Common myeloid progenitor, CD34-positive (primary cell): Measurements from ENCODE around the gene RSAD2.

Experiments
- CTCF ChIA-PET: fragments of 350-600 bp; sonication (Branson Sonifier 250); formaldehyde crosslinking; loops from one replicate; lab custom pipeline; 2021; ENCODE audit warnings: antibody characterized with exemption; lab: Charles Lee
- POLR2A ChIA-PET: fragments of 350-600 bp; sonication (Branson Sonifier 250); formaldehyde crosslinking; loops from one replicate; lab custom pipeline; 2021; ENCODE audit warnings: antibody characterized with exemption; lab: Charles Lee
- DNase-seq, 3 donors: peaks; one replicate each; pipeline versions ENCODE4 v3.0.0 to v3.0.0-alpha.2; 2013
- H3K27ac ChIP-seq, 2 experiments: 1 replicate in 1 of 2; 2 replicates in 1 of 2; pipeline ENCODE4 v1.7.0; 2013; ENCODE audit warnings: inconsistent platforms in 2 of 2, low read length in 2 of 2, mild to moderate bottlenecking in 2 of 2, low read depth in 1 of 2, moderate library complexity in 1 of 2; ENCODE audit not compliant: severe bottlenecking in 2 of 2, insufficient read depth in 1 of 2, poor library complexity in 1 of 2
- H3K27me3 ChIP-seq, 5 experiments: replicated peaks in 2 of 5; 1 replicate in 3 of 5; 2 replicates in 2 of 5; pipeline versions ENCODE4 v1.6.1 to v1.7.0; 2013; ENCODE audit warnings: low read length in 4 of 5, mild to moderate bottlenecking in 2 of 5, moderate library complexity in 2 of 5, inconsistent platforms in 1 of 5; ENCODE audit not compliant: insufficient read depth in 5 of 5, control insufficient read depth in 4 of 5
- H3K36me3 ChIP-seq, 4 experiments: 1 replicate in 2 of 4; 2 replicates in 2 of 4; pipeline versions ENCODE4 v1.6.1 to v1.7.0; 2013; ENCODE audit warnings: low read length in 3 of 4, control low read depth in 1 of 4, mild to moderate bottlenecking in 1 of 4; ENCODE audit not compliant: control insufficient read depth in 4 of 4, insufficient read depth in 4 of 4
- H3K4me1 ChIP-seq, 4 experiments: 1 replicate in 3 of 4; 2 replicates in 1 of 4; pipeline versions ENCODE4 v1.6.1 to v1.7.1; 2013; ENCODE audit warnings: low read length in 3 of 4, mild to moderate bottlenecking in 3 of 4, control low read depth in 1 of 4, inconsistent platforms in 1 of 4, moderate library complexity in 1 of 4; ENCODE audit not compliant: control insufficient read depth in 4 of 4, insufficient read depth in 4 of 4; ENCODE audit errors: control extremely low read depth in 1 of 4
- H3K4me3 ChIP-seq, 7 experiments: 1 replicate in 4 of 7; 2 replicates in 3 of 7; pipeline versions ENCODE4 v1.5.1 to v1.7.0; 2013; ENCODE audit warnings: mild to moderate bottlenecking in 7 of 7, low read length in 6 of 7, moderate library complexity in 6 of 7, inconsistent platforms in 2 of 7, low read depth in 2 of 7, control low read depth in 1 of 7; ENCODE audit not compliant: insufficient read depth in 4 of 7, control insufficient read depth in 1 of 7; ENCODE audit errors: extremely low read depth in 1 of 7
- H3K9me3 ChIP-seq, 5 experiments: 1 replicate in 4 of 5; 2 replicates in 1 of 5; pipeline versions ENCODE4 v1.6.1 to v1.7.1; 2013; ENCODE audit warnings: low read length in 4 of 5, mild to moderate bottlenecking in 2 of 5, inconsistent platforms in 1 of 5, low read depth in 1 of 5, moderate library complexity in 1 of 5; ENCODE audit not compliant: control insufficient read depth in 4 of 5, insufficient read depth in 2 of 5; ENCODE audit errors: control extremely low read depth in 1 of 5
- WGBS: methylation state at CpG from one replicate; pipeline ENCODE4 v1.1.5; 2013; ENCODE audit not compliant: insufficient coverage; 5-methylcytosine and 5-hydroxymethylcytosine counted together

Gene RSAD2

DNA sequence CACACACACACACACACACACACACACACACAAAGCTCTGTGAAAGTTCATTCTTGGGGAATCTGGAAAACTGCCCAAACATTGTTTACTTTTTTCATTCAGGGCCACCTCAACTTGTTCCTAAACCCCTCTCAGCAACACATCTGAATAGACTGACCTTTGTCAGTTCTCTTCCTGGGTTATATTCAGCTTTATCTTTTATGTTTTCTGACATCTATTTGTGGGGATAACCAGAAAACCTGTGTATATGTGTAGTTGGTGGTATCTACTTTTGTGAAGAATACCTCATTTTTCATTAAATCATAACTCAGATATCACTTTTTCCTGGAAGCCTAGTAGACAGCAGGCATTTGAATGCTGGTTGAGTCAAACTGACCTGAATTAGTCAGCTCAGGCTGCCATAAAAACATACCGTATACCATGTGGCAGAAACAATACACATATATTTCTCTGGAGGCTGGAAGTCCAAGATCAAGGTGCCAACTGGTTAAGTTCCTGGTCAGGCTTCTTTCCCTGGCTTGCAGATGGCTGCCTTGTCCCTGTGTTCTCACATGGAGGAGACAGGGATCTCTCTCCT lies 28.7 kb downstream of the RSAD2 start:
- no CpG with 5 or more reads among the region's 1 CpG for WGBS
- POLR2A ChIA-PET, result no interaction called here

DNA sequence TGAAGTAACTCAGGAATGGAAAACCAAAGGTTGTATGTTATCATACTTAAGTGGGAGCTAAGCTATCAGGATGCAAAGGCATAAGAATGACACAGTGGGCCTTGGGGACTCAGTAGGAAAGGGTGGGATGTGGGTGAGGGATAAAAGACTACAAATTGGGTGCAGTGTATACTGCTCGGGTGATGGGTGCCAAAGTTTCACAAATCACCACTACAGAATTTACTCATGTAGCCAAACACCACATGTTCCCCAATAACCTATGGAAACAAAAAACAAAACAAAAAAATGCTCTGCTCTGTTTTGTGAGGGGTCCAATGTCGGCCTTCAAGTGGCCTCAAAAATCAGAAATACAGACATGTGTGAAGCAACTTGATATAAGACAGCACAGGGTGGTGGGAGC lies 30.7 kb downstream of the RSAD2 start:
- ChIA-PET POLR2A (no interaction called here), CTCF (interaction anchor here (0.6 to 4.5 kb wide), 6 partner anchors 9 to 136 kb away, joined by 3 to 29 read pairs (median 3); partner anchors contain the start of genes CMPK2 and RNF144A)
- H3K4me3 ChIP-seq, result no peak overlapping the region
- no peaks in the 10 kb centered on the region for H3K27me3 ChIP-seq
- H3K27ac ChIP-seq, result no peak overlapping the region
- H3K9me3 ChIP-seq, result peaks cover 0 to 3% (median 0%) of the 10 kb centered on the region in 5 experiments
- peaks cover 19 to 37% (median 27%) of the 10 kb centered on the region in 4 experiments for H3K4me1 ChIP-seq
- H3K36me3 ChIP-seq, result no peaks in the 10 kb centered on the region
- WGBS, result 100% methylated on average over 1 of the region's 2 CpGs
- DNase-seq, result no peak

More for the DNA sequence above, 28.7 kb downstream of the RSAD2 start:
- peaks cover 0 to 6% (median 0%) of the 10 kb centered on the region in 5 experiments for H3K9me3 ChIP-seq
- CTCF ChIA-PET, result interaction anchor here (0.6 to 4.5 kb wide), 7 partner anchors 9 to 138 kb away, joined by 3 to 29 read pairs (median 4); no protein-coding TSS in a partner anchor
- no peak overlapping the region for H3K27ac ChIP-seq
- H3K27me3 ChIP-seq, result no peaks in the 10 kb centered on the region
- no peaks in the 10 kb centered on the region for H3K36me3 ChIP-seq
- no peak for DNase-seq
- H3K4me3 ChIP-seq, result no peak overlapping the region
- peaks cover 19 to 28% (median 23%) of the 10 kb centered on the region in 4 experiments for H3K4me1 ChIP-seq

DNA sequence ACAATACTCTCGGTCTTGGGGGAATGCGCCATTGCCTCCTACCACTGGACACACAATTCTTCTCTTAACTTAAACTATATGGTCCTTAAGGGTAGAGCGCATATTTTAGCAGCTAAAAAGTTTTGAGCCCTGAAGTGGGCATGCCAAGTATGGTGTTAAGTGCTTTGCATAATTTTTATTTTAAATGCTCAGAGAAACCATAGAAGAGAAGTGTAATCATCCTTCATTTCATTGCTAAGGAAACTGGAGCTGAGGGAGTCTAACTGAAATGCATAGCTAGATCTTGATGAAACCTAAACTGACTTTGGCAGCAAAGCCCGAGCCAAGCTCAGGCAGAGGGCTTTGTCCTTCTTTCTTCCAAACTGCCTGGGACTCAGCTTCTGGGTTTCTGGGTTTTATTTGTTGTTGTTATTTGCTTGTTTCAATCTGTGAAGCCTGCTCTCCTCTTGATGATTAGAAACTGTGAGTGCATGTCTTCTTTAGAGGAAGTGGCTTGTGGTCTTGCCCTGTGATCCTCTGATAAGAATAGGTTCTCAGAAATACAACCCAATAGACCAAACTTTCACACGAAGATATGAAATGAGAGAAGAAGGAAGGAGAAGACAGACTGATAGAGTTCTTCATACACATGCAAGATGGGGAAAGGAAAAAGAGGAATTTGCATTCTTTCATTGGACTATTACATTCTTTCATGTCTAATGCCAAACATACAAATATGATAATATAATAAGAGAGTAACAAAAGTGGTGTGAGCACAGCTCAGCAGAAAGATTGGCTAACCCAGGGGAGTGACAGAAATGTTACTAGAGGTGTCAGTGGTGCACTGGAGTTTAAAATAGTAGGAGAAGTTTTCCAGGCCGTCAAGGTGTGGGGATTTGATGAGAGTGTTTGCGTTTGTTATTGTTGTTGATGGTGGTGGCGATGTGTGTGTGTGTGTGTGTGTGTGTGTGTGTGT lies 32.1 kb downstream of the RSAD2 start:
- 14% methylated on average over 4 of the region's 8 CpGs for WGBS
- ChIA-PET POLR2A (interaction anchor here (0.9 to 1.1 kb wide), 3 partner anchors 23 to 30 kb away, joined by 3 to 4 read pairs (median 4); no protein-coding TSS in a partner anchor), CTCF (interaction anchor here (0.7 to 4.5 kb wide), 10 partner anchors 10 to 134 kb away, joined by 3 to 29 read pairs (median 4); partner anchors contain the start of gene RSAD2)
- H3K4me3 ChIP-seq, result peak overlapping the region in 4 of 7 experiments; percentile 13 to 50 (median 29)
- DNase-seq, result peak; percentile 82 to 94 (median 91)
- no peaks in the 10 kb centered on the region for H3K36me3 ChIP-seq
- H3K4me1 ChIP-seq, result peaks cover 19 to 37% (median 27%) of the 10 kb centered on the region in 4 experiments
- H3K27ac ChIP-seq, result peak overlapping the region; percentile 62 to 77
- no peaks in the 10 kb centered on the region for H3K27me3 ChIP-seq
- H3K9me3 ChIP-seq, result no peaks in the 10 kb centered on the region

DNA sequence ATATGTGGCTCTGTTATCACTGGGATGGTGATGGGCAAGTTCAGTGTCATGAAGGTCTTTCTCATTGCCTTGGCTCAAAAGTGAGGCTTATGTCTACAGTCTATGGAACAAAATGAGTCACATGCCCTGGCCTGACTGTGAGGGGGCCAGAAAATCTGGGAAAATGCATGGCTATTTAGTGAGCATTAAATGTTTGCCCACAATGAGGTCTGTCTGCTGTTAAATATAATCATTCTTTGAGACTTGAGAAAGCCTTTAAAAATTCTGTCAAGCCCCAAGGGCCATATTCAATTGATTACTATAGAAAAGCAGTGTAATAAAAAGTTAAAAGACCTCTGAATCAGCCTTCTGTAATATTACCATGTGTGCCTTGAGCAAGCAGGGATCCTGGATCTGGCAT lies 34.1 kb downstream of the RSAD2 start:
- no peak overlapping the region for H3K4me3 ChIP-seq
- H3K9me3 ChIP-seq, result no peaks in the 10 kb centered on the region
- H3K27ac ChIP-seq, result no peak overlapping the region
- CTCF ChIA-PET, result interaction anchor here (0.8 to 2.9 kb wide), 8 partner anchors 8 to 132 kb away, joined by 4 to 20 read pairs (median 6); partner anchors contain the start of gene RSAD2
- no peaks in the 10 kb centered on the region for H3K36me3 ChIP-seq
- no peaks in the 10 kb centered on the region for H3K27me3 ChIP-seq
- no peak for DNase-seq
- peaks cover 20 to 38% (median 27%) of the 10 kb centered on the region in 4 experiments for H3K4me1 ChIP-seq
- POLR2A ChIA-PET, result no interaction called here

DNA sequence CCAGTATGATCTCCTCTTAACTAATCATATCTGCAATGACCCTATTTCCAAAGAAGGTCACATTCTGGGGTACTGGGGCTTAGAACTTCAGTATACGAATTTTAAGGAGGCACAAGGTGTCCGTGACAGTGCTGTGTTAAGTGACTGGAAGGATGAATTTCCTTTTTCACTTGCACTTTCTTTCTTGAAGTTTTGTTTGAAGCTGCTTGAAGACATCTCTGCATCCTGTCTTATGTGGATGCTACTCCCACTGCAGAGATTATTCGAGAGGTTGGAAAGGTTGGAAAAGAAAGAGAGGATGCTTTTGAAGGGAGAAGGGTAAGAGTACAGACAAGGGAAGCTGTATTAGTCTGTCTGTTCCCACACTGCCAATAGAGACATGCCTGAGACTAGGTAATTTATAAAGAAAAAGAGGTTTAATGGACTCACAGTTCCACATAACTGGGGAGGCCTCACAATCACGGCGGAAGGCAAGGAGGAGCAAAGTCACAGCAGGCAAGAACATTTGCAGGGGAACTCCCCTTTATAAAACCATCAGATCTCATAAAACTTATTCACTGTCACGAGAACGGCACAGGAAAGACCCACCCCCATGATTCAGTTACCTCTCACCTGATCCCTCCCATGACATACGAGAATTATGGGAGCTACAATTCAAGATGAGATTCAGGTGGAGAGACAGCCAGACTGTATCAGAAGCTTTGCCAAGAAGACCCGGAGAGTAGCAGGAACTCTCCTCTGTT lies 36.0 kb downstream of the RSAD2 start:
- POLR2A ChIA-PET, result no interaction called here
- H3K4me1 ChIP-seq, result peaks cover 23 to 40% (median 31%) of the 10 kb centered on the region in 4 experiments
- no peak for DNase-seq
- no peaks in the 10 kb centered on the region for H3K36me3 ChIP-seq
- CTCF ChIA-PET, result interaction anchor here (0.6 to 11.1 kb wide), 5 partner anchors 17 to 131 kb away, joined by 3 to 126 read pairs (median 4); no protein-coding TSS in a partner anchor
- H3K27me3 ChIP-seq, result no peaks in the 10 kb centered on the region
- H3K4me3 ChIP-seq, result no peak overlapping the region
- H3K27ac ChIP-seq, result no peak overlapping the region
- 87% methylated on average over 3 of the region's 9 CpGs for WGBS
- no peaks in the 10 kb centered on the region for H3K9me3 ChIP-seq

DNA sequence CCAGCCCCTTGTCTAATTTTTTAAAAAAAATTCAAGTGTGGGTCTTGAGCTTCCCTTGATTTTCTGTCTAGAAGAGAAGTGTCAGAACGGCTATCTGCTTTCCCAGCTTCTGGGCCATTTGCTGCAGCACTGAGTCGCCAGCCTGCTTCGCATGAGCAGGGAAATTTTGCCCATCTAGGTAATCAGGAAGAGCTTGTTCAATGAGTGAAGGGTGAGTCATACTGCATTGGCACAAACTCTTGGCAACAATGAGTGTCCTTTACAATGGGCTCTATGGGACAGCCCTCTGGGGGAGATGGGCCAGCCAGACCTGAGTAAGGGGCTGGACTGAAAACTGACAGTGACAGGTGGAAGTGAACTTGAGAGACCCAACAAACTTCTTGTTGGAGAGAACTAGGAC lies 37.3 kb downstream of the RSAD2 start:
- CTCF ChIA-PET, result interaction anchor here (1.0 to 11.1 kb wide), 5 partner anchors 14 to 100 kb away, joined by 4 to 126 read pairs (median 6); partner anchors contain the start of gene CMPK2
- no peak overlapping the region for H3K27ac ChIP-seq

More for the DNA sequence above, 37.3 kb downstream of the RSAD2 start:
- H3K4me1 ChIP-seq, result peaks cover 16 to 39% (median 34%) of the 10 kb centered on the region in 4 experiments
- no peaks in the 10 kb centered on the region for H3K27me3 ChIP-seq
- POLR2A ChIA-PET, result no interaction called here
- WGBS, result 100% methylated on average over 3 of the region's 3 CpGs
- peaks cover 0 to 11% (median 0%) of the 10 kb centered on the region in 4 experiments for H3K36me3 ChIP-seq
- peak in 1 of 3 donors; percentile 41 for DNase-seq
- H3K4me3 ChIP-seq, result no peak overlapping the region
- no peaks in the 10 kb centered on the region for H3K9me3 ChIP-seq
